ENCODE results near the gene GLI3.
A peak's percentile ranks its signal among the peaks of the same experiment; 100 is the strongest.

GLI3 gene

GRCh38 chr7:41979834-41980307 lies 257.1 kb downstream of the GLI3 start:
- Histone ChIP-seq H3K27me3 (ENCODE audit: low read depth, low read length) (peaks cover 23% of the 10 kb centered on the region), H3K9me3 (ENCODE audit: insufficient read depth, low read length) (no peaks in the 10 kb centered on the region), H3K27ac (ENCODE audit: low read length) (no peak overlapping the region), H4K20me1 (ENCODE audit: insufficient read depth, low read length) (no peaks in the 10 kb centered on the region), H3K4me3 (ENCODE audit: low read length) (no peak overlapping the region), H3K9ac (ENCODE audit: low read length) (no peak overlapping the region), H3K4me2 (ENCODE audit: low read length) (no peak overlapping the region), H3K4me1 (ENCODE audit: low read length) (no peaks in the 10 kb centered on the region), H3K79me2 (ENCODE audit: low read length) (no peaks in the 10 kb centered on the region), H2AFZ (ENCODE audit: low read depth, low read length) (0 out of 2 replicates have a peak overlapping the region, but pooled peaks have one; percentile 57), H3K36me3 (replicated peaks; ENCODE audit: low read depth, low read length) (no peaks in the 10 kb centered on the region)
- TF ChIP-seq CTCF (IDR thresholded peaks at IDR 0.05; ENCODE audit: low read depth, low read length) = peak; percentile 66
- TF ChIP-seq EZH2phosphoT487 (IDR thresholded peaks at IDR 0.05; ENCODE audit: low read depth) = no peak

- no peaks in the 10 kb centered on the region for H4K20me1 ChIP-seq (ENCODE audit: insufficient read depth, low read length)
- no peak overlapping the region for H3K4me3 ChIP-seq (ENCODE audit: low read length)
- no peaks in the 10 kb centered on the region for H3K9me3 ChIP-seq (ENCODE audit: insufficient read depth, low read length)
- H2AFZ ChIP-seq (ENCODE audit: low read depth, low read length) = no peak overlapping the region
- no peaks in the 10 kb centered on the region for H3K79me2 ChIP-seq (ENCODE audit: low read length)
- TF ChIP-seq CTCF (IDR thresholded peaks at IDR 0.05; ENCODE audit: low read depth, low read length) (no peak), EZH2phosphoT487 (IDR thresholded peaks at IDR 0.05; ENCODE audit: low read depth) (no peak)
- H3K27ac ChIP-seq (ENCODE audit: low read length) = no peak overlapping the region
- H3K4me1 ChIP-seq (ENCODE audit: low read length) = no peaks in the 10 kb centered on the region
- no peak overlapping the region for H3K9ac ChIP-seq (ENCODE audit: low read length)
- peaks cover 15% of the 10 kb centered on the region for H3K27me3 ChIP-seq (ENCODE audit: low read depth, low read length)
- H3K4me2 ChIP-seq (ENCODE audit: low read length) = no peak overlapping the region
- no peaks in the 10 kb centered on the region for H3K36me3 ChIP-seq (replicated peaks; ENCODE audit: low read depth, low read length)
Measured at GRCh38 chr7:41978858-41979257, 258.2 kb downstream of the GLI3 start.

- Histone ChIP-seq H2AFZ (ENCODE audit: low read depth, low read length) (no peak overlapping the region), H3K4me2 (ENCODE audit: low read length) (no peak overlapping the region), H3K27ac (ENCODE audit: low read length) (no peak overlapping the region), H3K9ac (ENCODE audit: low read length) (no peak overlapping the region), H3K27me3 (ENCODE audit: low read depth, low read length) (peaks cover 14% of the 10 kb centered on the region), H3K9me3 (ENCODE audit: insufficient read depth, low read length) (no peaks in the 10 kb centered on the region), H4K20me1 (ENCODE audit: insufficient read depth, low read length) (no peaks in the 10 kb centered on the region), H3K79me2 (ENCODE audit: low read length) (no peaks in the 10 kb centered on the region), H3K36me3 (replicated peaks; ENCODE audit: low read depth, low read length) (no peaks in the 10 kb centered on the region), H3K4me3 (ENCODE audit: low read length) (no peak overlapping the region), H3K4me1 (ENCODE audit: low read length) (no peaks in the 10 kb centered on the region)
- TF ChIP-seq EZH2phosphoT487 (IDR thresholded peaks at IDR 0.05; ENCODE audit: low read depth) (no peak), CTCF (IDR thresholded peaks at IDR 0.05; ENCODE audit: low read depth, low read length) (no peak)
Measured at GRCh38 chr7:41977661-41978060, 259.3 kb downstream of the GLI3 start.

- Histone ChIP-seq H3K36me3 (replicated peaks; ENCODE audit: low read depth, low read length) (no peaks in the 10 kb centered on the region), H3K9me3 (ENCODE audit: insufficient read depth, low read length) (no peaks in the 10 kb centered on the region), H3K79me2 (ENCODE audit: low read length) (no peaks in the 10 kb centered on the region), H2AFZ (ENCODE audit: low read depth, low read length) (no peak overlapping the region), H3K4me2 (ENCODE audit: low read length) (no peak overlapping the region), H3K4me3 (ENCODE audit: low read length) (no peak overlapping the region), H3K27me3 (ENCODE audit: low read depth, low read length) (peaks cover 13% of the 10 kb centered on the region), H3K27ac (ENCODE audit: low read length) (no peak overlapping the region), H4K20me1 (ENCODE audit: insufficient read depth, low read length) (no peaks in the 10 kb centered on the region), H3K9ac (ENCODE audit: low read length) (no peak overlapping the region), H3K4me1 (ENCODE audit: low read length) (no peaks in the 10 kb centered on the region)
- TF ChIP-seq EZH2phosphoT487 (IDR thresholded peaks at IDR 0.05; ENCODE audit: low read depth) (no peak), CTCF (IDR thresholded peaks at IDR 0.05; ENCODE audit: low read depth, low read length) (peak; percentile 60)
Measured at GRCh38 chr7:41977151-41977651, 259.8 kb downstream of the GLI3 start.

Measured in OCI-LY3 (cell line).